Fibroblast of upper back skin (primary cell): ENCODE measurements around the gene SMYD3.
A peak's percentile ranks its signal among the peaks of the same experiment; 100 is the strongest.

Source experiments
- DNase-seq: peaks from one replicate; pipeline ENCODE4 v3.0.0-alpha.2; 2013

SMYD3 gene

GRCh38 chr1:246267426-246267825, 239.7 kb downstream of the SMYD3 start:
- no peak for DNase-seq

GRCh38 chr1:246265481-246265880, 241.6 kb downstream of the SMYD3 start:
- no peak for DNase-seq

GRCh38 chr1:246262281-246262680, 244.8 kb downstream of the SMYD3 start:
- DNase-seq = no peak

DNA sequence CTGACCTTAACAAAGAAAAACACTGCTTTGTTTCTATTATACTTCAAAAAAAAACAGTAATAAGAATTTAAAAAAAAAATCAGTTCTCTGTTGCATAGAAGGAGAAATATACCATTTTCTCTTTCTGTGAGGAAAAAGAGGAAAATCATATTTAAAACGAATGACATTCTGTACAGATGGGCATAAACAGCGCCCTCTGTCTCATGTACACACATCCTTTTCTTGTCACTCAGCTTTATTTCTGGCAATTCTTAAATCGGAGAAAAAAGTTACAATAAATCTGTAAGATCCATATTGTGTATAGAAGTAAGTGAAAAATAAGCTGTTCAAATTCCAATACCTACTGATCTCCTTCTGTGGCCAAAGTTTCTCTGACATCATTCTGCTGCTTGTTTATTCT, 245.4 kb downstream of the SMYD3 start:
- DNase-seq = no peak

GRCh38 chr1:246258250-246258649, 248.8 kb downstream of the SMYD3 start:
- DNase-seq = no peak

GRCh38 chr1:246255773-246256172, 251.3 kb downstream of the SMYD3 start:
- no peak for DNase-seq

GRCh38 chr1:246254854-246255253, 252.2 kb downstream of the SMYD3 start:
- no peak for DNase-seq

DNA sequence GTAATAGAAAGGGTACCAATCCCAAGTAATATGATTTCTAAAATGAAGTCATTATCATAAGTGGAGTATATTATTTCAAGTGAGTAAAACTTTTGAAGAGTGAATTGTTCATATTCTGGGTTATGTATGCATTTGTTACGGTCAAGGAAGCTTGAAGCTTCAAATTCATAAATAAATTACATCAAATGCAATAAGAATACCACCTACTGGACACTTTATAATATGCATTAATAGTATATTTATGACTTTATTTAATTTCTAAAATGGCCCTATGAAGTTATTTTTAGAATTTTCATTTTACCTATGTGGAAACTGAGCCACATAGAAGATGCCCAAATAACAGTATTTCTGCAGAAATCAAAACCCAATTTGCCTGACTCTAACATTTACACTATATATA, 260.6 kb downstream of the SMYD3 start:
- DNase-seq = peak; percentile 6

- DNase-seq = no peak
Observed at GRCh38 chr1:246245541-246245940, 261.5 kb downstream of the SMYD3 start.

GRCh38 chr1:246232126-246232525, 275.0 kb downstream of the SMYD3 start:
- no peak for DNase-seq

GRCh38 chr1:246226041-246226440, 281.0 kb downstream of the SMYD3 start:
- DNase-seq = no peak

DNA sequence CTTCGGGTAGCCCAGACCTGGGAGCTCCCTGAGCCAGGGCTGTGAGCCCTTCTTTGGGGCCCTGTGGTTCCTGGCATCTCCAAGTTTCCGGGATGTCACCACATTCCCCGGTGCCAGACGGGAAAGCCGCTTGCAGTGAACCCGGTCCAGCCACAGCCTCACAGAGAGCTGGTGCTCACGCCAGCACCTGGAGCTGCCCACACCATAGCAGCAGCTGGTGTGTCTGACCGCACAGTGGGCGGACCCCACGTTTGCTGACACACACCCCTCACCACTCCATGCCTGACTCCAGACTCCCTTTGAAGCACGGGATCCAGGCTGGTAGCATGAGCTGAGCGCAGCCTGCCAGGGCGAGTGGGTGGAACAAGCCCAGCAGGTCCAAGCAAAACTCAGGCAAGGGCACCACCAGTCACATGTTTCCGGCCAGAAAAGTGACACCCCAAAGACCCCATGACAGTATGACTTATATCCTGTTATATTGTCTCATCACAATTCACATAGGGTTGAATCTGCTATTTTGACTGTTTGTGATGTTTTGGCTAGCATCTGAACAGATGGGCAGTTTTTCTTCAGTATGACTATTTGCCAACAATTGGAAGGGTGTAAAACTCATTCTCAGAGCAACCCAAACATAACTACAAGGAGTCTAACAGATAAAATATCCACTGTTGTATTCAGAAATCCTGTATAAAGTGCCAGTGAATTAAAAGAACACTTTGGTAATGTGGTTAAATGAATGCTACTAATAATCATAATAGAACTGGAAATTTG, 285.4 kb downstream of the SMYD3 start:
- no peak for DNase-seq

GRCh38 chr1:246220495-246221065, 286.5 kb downstream of the SMYD3 start:
- no peak for DNase-seq

GRCh38 chr1:246219508-246220030, 287.5 kb downstream of the SMYD3 start:
- DNase-seq = peak; percentile 17

DNA sequence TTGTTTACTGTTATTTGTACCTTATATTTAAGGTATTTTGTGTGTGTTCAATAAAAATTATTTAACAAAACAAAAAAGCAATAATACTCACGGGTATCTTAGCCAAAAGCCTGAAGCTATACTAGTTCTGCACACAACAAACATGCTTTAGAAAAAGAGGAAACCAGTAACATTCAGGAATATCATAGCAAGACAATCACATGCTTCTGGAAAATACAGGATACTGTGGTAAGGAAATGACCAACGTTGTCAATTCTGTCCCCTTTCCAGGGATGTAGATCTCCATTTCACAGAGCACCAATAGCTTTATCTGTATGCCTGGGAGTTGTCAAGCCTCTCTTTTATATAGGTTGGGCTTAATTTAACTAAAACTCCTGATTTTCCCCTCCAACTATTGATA, 288.4 kb downstream of the SMYD3 start:
- DNase-seq = no peak

GRCh38 chr1:246216906-246217305, 290.2 kb downstream of the SMYD3 start:
- DNase-seq = no peak

DNA sequence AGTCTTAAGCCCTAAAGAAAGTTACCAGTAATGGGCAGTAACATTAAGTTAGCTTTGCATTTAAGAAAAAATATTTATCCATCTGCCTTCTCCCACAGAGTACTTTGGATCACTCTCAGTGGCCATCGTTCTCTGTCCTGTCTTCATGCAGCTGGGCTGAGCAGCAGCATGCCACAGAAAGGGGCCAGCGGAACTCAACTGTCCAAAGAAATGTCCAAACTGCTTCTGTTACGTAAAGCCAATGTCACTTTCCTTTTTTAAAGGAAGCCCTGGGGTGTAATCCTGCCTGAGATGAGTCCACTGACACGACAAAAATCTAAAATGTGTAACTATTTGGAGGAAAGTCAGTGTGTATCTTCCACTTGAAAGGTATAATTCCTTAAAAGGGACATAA, 291.6 kb downstream of the SMYD3 start:
- no peak for DNase-seq

- peak; percentile 92 for DNase-seq
Observed at GRCh38 chr1:246214708-246215509, 292.2 kb downstream of the SMYD3 start.

- DNase-seq = no peak
Observed at GRCh38 chr1:246213947-246214346, 293.1 kb downstream of the SMYD3 start.

DNA sequence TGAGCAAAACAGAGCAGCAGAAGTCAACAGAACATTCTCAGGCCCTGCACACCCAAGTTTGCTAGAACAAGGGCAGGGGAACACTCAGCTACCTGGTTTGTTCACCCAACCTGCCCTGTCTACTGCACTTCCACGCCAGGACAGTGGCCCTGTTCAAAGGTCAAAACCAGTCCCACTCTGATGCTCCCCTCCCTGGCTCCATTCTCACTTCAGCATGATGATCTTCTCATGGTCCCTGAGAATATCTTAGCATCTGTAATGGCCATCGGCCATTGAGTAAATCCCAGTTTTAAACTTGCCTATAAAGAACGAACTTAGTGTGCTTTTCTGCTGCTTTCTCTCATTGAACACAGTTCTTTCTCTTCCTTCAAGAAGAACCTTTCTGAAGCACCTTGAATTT, 293.6 kb downstream of the SMYD3 start:
- DNase-seq = no peak

DNA sequence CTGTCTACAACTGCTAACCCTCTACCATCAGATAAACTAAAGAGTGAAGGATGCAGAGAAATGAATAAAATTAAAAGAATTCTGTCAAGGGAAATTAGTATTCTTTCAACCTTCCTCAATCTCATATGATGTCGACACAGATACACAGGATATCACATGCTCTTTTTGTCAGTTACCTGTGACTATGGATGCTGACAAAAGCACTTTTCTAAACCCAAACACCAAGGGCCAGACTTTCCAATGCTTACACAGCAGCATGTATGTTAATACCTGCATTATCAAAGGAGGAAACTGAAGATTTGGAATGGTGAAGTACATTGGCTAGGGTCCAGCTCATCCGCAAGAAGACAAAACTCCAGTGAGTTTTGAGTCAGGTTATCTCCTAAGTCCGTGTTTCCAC, 294.0 kb downstream of the SMYD3 start:
- no peak for DNase-seq

- no peak for DNase-seq
Observed at GRCh38 chr1:246212013-246212412, 295.1 kb downstream of the SMYD3 start.

DNA sequence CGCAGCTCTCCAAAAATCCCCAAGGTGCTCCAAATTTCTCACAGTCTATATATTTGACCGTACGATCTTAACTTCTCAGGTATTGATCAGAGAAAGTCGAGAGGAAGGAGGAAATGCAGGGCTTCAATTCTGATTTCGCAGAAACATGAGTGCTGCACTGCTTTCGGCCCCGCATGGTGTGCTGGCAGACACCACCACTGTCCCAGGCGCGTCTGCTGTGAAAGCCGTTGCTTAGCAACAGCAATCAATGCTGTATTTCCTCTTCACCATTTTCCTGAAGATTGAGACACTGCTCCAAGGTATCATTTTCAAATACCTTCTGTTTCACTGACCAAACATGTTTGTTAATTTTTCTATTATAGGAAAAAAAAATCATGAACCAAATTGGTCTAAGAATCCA, 296.3 kb downstream of the SMYD3 start:
- DNase-seq = no peak

- peak; percentile 10 for DNase-seq
Observed at GRCh38 chr1:246208105-246208504, 299.0 kb downstream of the SMYD3 start.
